Right lung (tissue), 5 donors: ENCODE data around the gene COL13A1. TPM values are rescaled to one million over a fixed set of nuclear protein-coding genes. Genes with fewer than 3 reads are reported as not detected.

ENCODE experiments used
- DNase-seq, 2 donors: peaks; one replicate each; pipeline ENCODE4 v3.0.0-alpha.2; 2013
- polyA plus RNA-seq, 5 donors: library from polyadenylated mRNA; unstranded; fragments of 120-200 nt; gene quantifications; one replicate each; pipeline versions ENCODE4 v1.2.1 to v1.2.3, GENCODE V29; 2013; ENCODE audit warnings: inconsistent platforms in 1 of 5, low replicate concordance in 1 of 5; ENCODE audit not compliant: insufficient read length in 5 of 5, insufficient read depth in 1 of 5

Gene COL13A1
- polyA plus RNA-seq, 5 donors: 46.8 to 71.2 (median 53.4) TPM

DNA sequence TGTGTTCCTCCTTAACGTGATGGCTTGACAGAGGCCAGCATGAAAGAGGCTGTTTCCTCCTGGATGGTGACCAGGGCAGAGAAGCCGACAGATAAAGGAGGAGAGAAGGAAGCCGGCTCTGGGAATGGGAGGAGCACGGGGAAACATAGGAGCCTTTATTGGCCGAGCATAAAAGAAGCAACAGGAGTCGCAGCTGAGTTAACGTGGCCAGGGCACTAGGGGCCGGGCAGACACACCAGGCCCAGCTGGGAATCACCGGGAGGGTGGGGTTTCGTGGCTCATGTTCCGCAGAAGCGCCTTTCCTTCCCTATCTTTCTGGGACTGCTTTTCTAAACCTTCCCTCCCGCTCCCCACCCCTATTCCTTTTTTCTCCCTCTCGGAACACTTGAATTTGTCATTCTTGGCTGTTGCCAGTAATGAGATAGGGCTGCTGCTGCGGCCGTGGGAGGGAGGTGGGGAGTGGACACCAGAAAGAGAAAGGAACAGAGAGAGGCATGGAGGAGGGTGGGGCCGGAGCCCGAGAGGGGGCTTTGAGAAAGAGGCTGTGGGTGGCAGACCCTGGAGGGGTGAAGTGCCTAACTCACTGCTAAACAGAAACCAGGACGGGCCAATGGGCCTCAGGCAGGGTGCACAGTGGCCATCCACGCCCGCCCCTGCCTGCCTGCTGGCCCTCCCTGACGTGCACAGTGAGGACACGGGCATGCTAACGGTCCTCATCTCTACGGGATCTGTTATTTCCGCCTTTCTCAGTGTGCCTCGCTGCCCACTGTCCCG lies 65.2 kb downstream of the COL13A1 start:
- peak in 1 of 2 donors; percentile 40 for DNase-seq

DNA sequence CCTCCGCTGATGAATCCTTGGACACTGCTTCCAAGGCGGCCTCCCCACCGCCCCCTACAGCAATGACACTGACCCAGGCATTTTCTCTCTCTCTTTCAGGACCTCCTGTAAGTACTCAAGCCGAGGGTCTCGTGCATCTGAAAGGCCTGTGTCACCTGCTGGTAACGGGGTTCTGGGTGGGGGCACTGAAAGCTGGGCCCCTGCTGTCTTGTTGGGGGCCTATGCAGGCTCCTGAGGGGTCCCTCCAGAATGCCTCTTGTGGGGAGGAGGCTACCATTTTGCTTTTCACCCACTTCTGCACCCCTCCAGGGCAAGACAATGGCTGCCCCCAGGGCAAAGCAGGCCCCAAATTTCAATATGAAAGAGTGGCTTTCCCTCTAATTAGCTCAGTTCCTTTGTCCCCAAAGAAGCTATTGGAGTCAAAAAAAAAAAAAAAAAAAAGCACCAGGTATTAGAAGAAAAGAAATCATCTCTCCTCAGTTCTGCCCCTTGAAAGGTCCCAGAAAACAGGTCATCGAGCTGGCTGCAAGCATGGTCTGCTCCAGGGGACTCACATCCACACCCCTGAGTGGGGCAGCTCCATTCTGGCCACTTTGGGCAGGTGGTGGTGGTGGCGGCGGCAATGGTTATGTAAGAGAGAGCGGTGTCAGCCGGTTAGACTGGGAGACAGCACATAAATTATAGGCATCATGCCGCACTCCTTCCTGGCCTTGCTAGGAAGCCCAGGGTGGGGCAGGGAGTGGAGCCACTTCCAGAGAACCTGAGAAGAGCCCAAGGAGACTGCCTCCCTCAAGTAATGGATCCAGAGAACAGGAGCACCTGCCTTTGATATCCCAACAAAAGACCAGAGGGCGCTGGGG lies 66.2 kb downstream of the COL13A1 start:
- DNase-seq: no peak

DNA sequence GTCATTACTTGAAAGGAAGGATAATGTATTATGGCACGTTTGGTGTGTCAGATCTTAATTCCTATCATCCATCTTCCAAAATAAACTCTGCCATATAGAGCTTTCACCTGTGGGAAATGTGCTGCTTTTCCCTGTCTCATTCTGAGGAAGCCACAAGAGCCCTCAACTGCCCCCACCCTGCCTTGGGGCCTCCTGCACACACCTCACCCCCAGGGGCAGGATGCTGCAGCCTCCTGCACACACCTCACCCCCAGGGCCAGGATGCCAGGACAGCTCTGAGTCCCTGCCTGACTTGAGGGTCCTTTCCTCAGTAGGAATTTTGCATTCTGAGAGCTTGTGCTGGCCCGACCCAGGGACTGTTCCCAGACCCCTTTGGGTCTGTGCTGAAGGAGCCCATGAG lies 67.1 kb downstream of the COL13A1 start:
- no peak for DNase-seq

DNA sequence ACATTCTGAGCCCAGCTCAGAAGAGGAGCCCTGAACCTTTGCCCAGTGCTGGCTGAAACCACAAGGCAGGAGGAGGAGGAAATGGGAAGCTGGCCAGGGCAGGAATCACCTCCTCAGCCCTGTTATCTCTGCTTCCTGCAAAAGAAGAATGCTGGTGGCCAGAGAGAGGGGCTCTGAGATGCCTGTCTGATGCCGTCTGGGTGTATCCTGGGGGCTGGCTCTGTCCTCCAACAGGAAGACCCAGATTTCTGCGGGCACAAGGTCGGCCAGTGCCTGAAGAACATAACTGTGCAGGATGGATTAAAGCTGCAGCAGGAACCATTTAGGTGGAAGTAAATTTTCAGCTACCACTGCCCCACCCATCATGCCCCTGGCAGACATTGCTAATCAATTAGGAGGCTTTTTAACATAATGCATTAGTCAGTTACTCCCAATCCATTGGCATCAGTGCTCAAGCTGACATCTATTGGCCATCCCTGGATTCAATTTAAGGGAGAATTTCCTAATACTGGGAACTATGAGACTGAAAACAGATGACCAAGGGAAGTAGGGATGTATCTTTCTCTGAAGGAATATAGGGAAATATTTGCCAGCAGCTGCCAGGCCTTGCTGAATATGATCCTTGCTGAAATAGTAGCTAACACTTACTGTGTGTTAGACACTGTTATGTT lies 67.7 kb downstream of the COL13A1 start:
- DNase-seq: no peak

DNA sequence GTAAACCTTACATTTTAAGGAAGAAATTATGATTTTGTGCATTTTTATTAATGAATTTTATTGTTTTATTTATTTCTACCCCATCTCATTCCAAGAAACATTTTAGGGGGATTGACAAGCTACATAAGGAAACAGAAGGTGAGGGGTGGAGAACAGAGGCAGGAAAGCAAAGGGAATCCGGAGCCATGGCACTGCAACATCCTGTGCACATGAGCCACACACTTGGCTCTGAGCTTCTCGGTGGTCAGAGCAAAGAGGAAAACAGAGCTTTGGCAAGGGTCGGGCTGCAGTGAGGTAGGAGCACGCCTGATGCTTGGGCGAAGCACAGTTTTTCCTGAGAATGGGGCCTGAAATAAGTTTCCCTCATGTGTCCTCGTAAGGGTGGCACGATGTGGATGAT lies 68.9 kb downstream of the COL13A1 start:
- no peak for DNase-seq

DNA sequence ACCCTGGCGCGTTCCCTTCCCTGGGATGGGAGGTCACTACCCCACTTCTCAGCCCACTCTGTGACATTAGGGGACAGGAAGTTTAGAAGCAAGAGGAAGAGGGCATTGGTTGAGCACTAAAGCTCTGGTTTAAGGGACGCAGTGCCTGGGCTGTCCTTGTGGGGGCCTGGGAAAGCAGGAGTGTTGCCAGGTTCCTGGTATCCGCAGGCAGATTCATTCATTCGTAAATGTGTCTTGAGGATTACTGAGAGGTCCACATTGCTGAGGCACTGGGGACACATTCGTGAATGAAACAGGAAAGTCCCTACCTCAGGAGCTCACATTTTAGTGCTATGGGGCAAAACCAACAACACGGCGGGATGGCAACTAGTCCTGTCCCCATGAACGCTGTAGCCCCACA lies 69.4 kb downstream of the COL13A1 start:
- no peak for DNase-seq

DNA sequence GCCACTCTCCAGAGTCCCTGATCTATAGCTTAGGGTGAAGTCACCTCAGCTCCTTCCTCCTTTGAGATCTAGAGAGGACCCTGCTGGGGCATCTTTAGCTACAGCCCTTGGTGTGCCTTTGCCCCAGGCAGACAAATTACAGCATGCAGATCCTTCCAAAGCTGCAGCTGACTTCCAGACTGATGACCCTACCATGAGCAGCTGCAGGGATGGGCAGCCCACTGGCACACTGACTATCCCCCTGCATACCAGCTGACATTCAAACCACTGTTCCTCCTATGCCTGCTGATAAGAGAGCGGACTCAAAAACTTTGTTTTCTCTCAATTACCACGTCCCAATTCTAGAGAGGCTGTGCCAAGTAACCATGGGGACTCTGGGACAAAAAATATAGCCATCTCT lies 70.6 kb downstream of the COL13A1 start:
- DNase-seq: no peak

DNA sequence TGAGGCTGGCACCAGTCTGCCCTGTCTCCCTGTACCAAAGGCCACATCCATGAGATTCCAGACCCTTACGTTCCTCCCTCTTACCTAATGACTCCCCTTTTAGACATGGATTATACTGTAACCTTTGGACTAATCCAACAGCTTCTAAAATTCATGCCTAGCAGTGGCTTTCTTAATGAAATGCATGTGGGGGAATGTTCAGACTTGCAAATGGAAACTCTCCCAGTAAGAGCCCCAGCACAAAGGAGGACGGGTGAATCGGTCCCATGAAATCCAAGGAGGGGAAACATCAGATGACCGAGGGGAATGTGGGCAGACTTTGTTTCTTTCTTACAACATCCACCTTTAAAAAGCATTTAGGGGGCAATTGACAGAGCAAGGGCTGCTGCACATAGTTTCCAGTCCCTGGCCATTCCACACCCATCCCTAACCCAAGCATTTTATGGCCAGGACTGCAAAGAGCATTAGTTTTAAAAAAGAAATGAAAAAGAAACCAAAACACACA lies 71.5 kb downstream of the COL13A1 start:
- DNase-seq: no peak

DNA sequence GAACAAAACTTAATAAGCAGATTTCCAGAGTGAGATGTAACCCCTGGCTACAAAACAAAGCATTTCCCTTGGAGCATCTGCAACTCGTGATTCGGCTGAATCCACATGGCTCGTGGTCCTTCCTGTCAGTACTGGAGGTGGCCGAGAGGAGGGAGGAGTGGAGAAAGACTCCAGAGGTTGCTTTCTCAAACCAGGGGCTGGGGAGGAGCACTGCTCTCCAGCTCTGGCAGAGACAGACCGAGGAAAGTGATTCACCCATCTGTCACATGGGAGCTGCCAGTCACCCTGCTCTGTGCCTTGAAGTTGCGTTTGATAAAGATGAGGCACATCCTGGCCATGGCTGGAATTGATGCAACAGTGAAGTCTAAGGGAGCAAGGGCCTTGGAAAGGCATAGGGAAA lies 72.7 kb downstream of the COL13A1 start:
- DNase-seq: no peak

DNA sequence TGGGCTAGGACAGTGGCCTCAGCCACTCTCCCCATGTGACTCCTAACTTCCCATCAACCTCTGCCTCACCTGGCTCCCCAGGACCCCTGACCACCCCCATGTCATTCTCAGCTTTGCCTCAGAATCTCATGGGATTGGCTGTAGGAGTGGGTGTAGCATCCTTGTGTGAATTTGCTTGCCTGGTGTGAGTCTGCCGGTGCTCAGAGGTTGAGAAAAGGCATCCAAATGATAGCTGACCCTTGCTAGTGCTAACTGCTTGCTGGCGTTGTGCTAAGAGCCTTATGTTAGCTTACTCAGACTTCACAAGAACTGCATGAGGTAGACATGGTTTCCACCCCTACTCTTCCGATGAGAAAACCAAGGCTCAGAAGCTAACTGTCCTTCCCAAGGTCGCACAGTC lies 74.2 kb downstream of the COL13A1 start:
- DNase-seq: no peak

DNA sequence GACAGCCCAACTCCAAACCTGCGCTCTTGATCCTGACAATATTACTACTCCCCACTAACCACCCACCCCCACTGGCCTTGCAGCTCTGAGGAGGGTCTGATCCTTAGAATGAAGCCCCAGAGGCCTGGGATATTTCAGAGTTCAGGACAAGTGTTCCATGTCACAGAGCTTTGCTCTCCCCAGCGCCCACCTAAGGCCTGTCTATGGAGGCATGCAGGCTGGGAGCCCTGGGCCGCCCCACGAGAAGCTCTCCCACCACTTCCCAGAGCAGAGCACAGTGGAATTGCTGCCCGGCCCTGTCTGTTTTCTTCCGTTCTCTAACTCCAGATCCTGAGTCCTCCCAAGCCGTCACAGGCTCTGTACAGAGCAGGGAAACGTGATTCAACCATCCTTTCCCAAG lies 74.6 kb downstream of the COL13A1 start:
- DNase-seq: no peak

DNA sequence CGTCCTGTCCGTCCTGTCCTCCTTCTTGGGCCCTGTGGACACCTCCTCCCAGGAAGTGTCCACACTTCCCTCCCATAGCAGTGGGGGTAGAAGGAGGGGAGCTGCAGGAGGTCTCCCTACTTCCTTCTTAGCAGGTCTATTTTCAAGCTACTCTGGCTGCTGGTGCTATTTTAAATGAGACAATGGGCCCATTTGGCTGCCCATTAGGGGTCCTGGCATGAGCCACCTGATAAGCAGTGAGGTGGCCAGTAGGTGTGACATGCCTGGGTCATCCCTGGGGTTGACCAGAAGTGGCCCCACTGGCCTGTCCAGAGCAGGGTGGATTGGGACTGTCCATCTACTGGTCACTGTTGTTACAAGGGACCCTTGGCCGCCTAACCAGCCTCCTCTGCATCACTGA lies 75.2 kb downstream of the COL13A1 start:
- no peak for DNase-seq

DNA sequence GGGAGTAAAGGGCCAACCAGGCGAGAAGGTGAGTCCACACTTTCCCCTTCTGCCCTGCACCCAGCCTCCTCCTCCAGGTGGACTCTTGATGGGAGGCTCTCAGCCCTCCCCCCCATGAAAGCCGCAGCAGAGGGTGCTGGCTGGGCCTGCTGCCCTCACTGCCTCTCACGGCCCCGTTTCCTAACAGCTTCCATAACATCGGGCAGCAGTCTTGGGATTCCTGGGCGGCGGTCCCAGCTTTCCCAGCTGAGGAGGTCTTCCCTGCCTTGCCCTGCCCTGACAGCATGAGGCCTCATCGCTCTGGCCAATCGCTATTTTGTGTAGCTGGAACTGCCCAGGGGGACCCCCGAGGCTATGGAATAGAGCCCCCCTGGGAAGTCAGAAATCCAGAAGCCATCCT lies 76.3 kb downstream of the COL13A1 start:
- DNase-seq: peak; percentile 72

DNA sequence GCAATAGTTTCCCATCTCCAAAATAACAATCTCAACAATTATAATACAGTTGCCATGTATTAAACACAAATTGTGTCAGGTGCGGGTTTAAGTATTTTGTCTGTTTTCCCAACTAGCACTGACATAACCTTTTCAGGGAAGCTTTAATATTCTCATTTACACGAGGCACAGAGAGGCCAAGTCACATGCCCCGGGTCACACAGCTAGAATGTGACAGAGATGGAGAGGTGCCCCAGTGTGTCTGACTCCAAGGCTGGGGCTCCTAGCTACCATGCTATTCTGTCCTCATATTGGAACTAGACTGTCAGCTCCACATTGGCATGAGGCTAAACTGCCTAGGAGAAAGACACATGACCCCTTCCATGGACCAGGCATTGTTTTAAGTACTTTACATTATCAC lies 77.2 kb downstream of the COL13A1 start:
- no peak for DNase-seq

DNA sequence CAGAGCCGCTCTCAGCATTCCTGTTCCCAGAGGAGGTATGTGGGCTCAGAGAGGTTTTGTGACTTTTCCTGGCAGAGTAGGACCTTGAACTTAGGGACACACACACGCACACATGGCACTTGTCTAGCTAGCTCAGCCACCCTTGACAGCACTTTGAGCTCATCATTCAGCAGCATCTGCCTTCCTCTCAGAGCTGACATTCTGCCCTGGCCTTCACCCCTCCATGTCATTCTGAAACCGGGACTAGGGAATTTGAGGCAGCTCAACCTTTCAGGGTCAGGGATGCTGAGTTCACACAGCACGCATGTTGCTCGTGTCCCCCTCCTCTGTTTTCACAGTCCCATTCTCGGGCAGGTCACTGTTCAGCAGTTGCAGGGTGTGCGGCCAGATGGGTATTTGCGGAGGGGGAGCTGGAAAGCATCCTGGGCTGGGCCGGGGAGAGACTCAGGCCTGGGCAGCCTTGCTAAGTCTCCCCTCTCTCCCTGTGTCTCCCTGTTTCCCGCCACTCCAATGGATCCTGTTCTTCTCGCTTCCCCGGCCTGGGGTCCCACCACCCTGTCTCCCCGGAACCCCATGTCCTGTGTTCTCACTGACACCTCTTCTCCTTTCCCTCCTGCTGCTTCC lies 78.0 kb downstream of the COL13A1 start:
- DNase-seq: no peak

DNA sequence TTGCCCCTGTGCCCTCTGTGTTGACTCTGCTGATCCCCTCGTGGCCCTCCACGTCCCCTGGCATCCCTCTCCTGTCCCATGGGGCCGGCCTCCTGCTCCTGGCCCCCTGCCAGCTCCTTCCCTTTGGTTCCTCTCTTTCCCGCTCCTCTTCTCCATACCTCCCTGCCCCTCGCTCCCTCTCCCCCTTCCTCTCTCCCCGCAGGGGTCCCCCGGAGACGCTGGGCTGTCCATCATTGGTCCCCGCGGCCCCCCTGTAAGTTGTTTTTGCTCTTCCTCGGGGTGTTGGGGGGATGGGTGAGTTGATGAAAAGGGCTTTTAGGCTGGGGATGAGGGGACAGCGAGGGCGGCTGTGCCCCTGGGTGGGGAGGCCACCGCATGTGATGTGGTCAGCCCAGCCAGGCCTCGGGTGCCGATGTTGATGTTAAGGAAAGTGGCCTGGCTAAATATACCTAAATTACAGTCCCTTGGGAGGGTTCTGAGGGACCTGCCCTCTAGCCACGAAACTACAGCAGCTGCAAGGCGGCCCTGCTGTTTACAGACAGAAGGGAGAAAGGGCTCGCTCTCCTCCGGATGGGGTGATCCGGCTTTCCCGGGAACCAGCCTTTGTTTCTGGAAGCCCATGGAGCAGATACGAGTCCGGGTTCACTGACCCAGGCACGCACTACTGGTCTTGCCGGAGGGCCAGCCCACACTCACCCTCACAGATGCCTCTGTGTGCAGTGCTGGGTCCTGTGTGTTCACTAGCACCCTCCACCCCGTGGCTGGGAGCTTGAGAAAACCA lies 78.8 kb downstream of the COL13A1 start:
- DNase-seq: no peak

DNA sequence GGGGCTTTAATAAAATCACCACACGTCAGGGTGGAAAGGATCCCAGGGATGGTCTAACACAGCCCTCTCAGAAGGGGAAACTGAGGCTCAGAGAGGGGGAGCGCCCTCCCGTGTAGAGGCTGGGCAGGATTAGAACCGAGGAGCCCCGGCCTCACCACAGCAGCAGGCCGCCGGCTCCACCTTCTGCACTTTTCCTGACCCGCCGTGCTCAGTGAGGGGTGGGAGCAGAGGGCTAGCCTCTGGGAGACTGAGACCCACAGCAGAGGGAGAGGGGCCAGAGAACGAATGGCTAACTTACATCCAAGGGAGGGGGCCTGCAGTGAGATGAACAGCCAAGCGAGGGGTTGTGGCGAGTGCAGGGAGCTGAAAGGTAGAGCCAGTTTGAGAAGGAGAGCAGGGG lies 79.5 kb downstream of the COL13A1 start:
- DNase-seq: no peak

DNA sequence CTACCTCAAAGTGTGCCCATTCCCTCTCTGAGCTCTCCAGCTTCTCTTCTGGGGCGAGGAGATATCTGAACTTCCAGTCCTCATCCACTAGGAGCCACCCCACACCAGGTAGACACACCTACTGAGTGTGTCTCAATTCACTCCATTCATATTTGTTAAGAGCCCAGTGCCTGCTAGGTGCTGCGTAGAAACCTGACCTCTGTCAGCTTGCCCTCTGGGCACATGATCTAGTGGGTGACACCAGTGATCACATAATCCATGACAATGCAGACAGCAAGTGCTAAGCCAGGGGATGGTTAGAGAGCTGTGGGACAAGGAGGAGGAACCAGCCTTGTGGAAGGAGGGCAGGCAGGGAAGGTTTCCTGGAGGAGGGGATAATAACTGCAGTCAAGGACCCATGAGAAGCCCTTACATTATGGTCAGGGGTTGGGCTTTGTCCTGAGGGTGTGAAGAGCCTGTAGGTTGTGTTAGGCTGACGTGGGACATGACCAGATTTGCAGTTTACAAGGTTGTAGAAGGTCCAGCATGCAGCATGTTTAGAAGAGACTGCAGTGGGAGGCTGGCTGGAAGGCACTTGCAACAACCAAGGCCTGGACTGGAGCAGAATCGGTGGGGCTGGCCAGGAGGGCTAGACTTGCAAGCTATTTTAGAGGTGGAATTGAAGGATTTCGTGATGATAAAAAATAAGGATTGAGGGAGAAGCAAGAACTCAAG lies 81.8 kb downstream of the COL13A1 start:
- DNase-seq: no peak

DNA sequence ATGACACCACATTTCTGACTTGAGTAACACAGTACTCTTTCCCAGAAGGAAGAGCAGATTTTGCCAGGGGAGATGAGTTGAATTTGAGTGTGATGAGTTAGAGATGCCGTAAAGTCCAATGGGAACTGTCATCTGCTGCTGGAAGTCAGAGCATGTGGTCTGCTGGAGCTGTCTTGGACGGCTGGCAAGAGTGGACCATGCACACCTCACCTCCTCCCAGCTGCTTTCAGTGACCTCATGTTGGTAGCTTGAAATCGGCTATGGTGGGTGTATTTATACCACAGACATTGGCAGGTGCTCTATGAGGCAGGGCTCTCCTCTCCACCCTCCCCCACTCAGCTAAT lies 82.3 kb downstream of the COL13A1 start:
- DNase-seq: no peak

DNA sequence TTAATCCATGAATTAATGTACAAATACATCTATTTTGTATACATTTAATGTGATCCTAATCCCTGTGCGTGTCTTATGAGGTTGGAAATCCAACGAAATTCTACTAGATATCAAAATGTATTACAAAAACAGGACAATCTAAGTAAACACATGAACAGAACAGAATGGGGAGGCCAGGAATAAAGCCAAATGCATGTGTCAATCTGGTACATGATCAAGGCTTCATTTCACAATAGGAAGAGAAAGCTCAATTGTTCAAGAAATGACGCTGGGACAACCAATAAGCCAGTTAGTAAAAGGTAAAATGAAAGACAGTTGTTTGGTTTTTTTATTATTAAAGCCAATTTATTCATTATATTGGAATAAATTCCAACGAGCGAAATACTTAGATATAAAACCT lies 83.0 kb downstream of the COL13A1 start:
- DNase-seq: no peak
